Osteocyte (in vitro differentiated cells): ENCODE results near the gene INTS15. TPM values are rescaled to one million over a fixed set of nuclear protein-coding genes. Genes with fewer than 3 reads are reported as not detected.
"Not testable (repeated sequence)": the region's sequence is repeated elsewhere in the genome, so short reads cannot be mapped to it uniquely, and the experiment has no call there.

Source experiments
- DNase-seq: peaks from one replicate; pipeline ENCODE4 v3.0.0; 2021; ENCODE audit warnings: mixed read lengths; ENCODE audit not compliant: unreplicated experiment; ENCODE audit errors: extremely low spot score
- H3K27ac Mint-ChIP-seq: one replicate; pipeline ENCODE4 v1.8.0; 2021; ENCODE audit warnings: mild to moderate bottlenecking, mixed read lengths; ENCODE audit not compliant: unreplicated experiment
- H3K27me3 Mint-ChIP-seq: one replicate; pipeline ENCODE4 v1.8.0; 2021; ENCODE audit warnings: mixed read lengths; ENCODE audit not compliant: unreplicated experiment
- H3K36me3 Mint-ChIP-seq: one replicate; pipeline ENCODE4 v1.8.0; 2021; ENCODE audit warnings: mixed read lengths; ENCODE audit not compliant: unreplicated experiment
- H3K4me1 Mint-ChIP-seq: one replicate; pipeline ENCODE4 v1.8.0; 2021; ENCODE audit warnings: mixed read lengths; ENCODE audit not compliant: unreplicated experiment
- H3K4me3 Mint-ChIP-seq: one replicate; pipeline ENCODE4 v1.8.0; 2021; ENCODE audit warnings: mild to moderate bottlenecking, moderate library complexity, mixed read lengths; ENCODE audit not compliant: unreplicated experiment
- H3K9me3 Mint-ChIP-seq: one replicate; pipeline ENCODE4 v1.8.0; 2021; ENCODE audit warnings: mixed read lengths; ENCODE audit not compliant: unreplicated experiment
- CTCF ChIP-seq: fragments of 200-600 bp; sonication (generic); IDR thresholded peaks from 2 replicates; pipeline ENCODE4 v1.5.0; 2021; ENCODE audit warnings: antibody characterized with exemption, mild to moderate bottlenecking, moderate library complexity
- total RNA-seq: library from RNA; stranded (reverse); gene quantifications from 2 replicates; pipeline ENCODE4 v1.2.1, GENCODE V29; 2021

The INTS15 gene
- total RNA-seq, 1 donor from 2014 or later, result 40.3 TPM

- no peak overlapping the region for H3K4me3 Mint-ChIP-seq
- no peaks in the 10 kb centered on the region for H3K4me1 Mint-ChIP-seq
- H3K27me3 Mint-ChIP-seq, result no peaks in the 10 kb centered on the region
- no peak for DNase-seq
- H3K27ac Mint-ChIP-seq, result no peak overlapping the region
- H3K9me3 Mint-ChIP-seq, result no peaks in the 10 kb centered on the region
- no peak for TF ChIP-seq CTCF
- peaks cover 6% of the 10 kb centered on the region for H3K36me3 Mint-ChIP-seq
Measured at GRCh38 chr7:6628045-6628444, 38.2 kb downstream of the INTS15 start.

GRCh38 chr7:6630007-6630849, 40.4 kb downstream of the INTS15 start:
- Mint-ChIP-seq H3K4me1 (no peaks in the 10 kb centered on the region), H3K4me3 (no peak overlapping the region), H3K9me3 (no peaks in the 10 kb centered on the region), H3K27me3 (no peaks in the 10 kb centered on the region), H3K36me3 (no peaks in the 10 kb centered on the region), H3K27ac (no peak overlapping the region)
- no peak for DNase-seq
- no peak for TF ChIP-seq CTCF

- H3K4me1 Mint-ChIP-seq, result peaks cover 4% of the 10 kb centered on the region
- TF ChIP-seq CTCF, result no peak
- no peaks in the 10 kb centered on the region for H3K9me3 Mint-ChIP-seq
- no peaks in the 10 kb centered on the region for H3K27me3 Mint-ChIP-seq
- H3K4me3 Mint-ChIP-seq, result no peak overlapping the region
- H3K36me3 Mint-ChIP-seq, result no peaks in the 10 kb centered on the region
- H3K27ac Mint-ChIP-seq, result no peak overlapping the region
- DNase-seq, result no peak
Measured at GRCh38 chr7:6631605-6632004, 41.8 kb downstream of the INTS15 start.

GRCh38 chr7:6634021-6634420, 44.2 kb downstream of the INTS15 start:
- peaks cover 2% of the 10 kb centered on the region for H3K36me3 Mint-ChIP-seq
- no peak overlapping the region for H3K4me3 Mint-ChIP-seq
- no peak overlapping the region for H3K27ac Mint-ChIP-seq
- H3K27me3 Mint-ChIP-seq, result no peaks in the 10 kb centered on the region
- H3K9me3 Mint-ChIP-seq, result no peaks in the 10 kb centered on the region
- TF ChIP-seq CTCF, result no peak
- DNase-seq, result no peak
- H3K4me1 Mint-ChIP-seq, result peaks cover 17% of the 10 kb centered on the region

GRCh38 chr7:6634971-6635370, 45.1 kb downstream of the INTS15 start:
- H3K27me3 Mint-ChIP-seq, DNase-seq, H3K27ac Mint-ChIP-seq, H3K9me3 Mint-ChIP-seq, H3K36me3 Mint-ChIP-seq: not testable (repeated sequence)
- Mint-ChIP-seq H3K4me3 (peak overlapping the region; percentile 35), H3K4me1 (peaks cover 23% of the 10 kb centered on the region)
